ENCODE data around the gene UBE2D2. TPM values are rescaled to one million over a fixed set of nuclear protein-coding genes. Genes with fewer than 3 reads are reported as not detected.

UBE2D2 gene
- total RNA-seq, 2 experiments from 2014 or later, result 145 to 239 TPM

GRCh38 chr5:139657363-139658321 lies 96.5 kb downstream of the UBE2D2 start:
- DNase-seq (ENCODE audit: low spot score), result no peak
- Histone ChIP-seq H3K79me2 (ENCODE audit: insufficient read depth, low read depth, low read length) (peaks cover 95% of the 10 kb centered on the region), H3K4me3 (ENCODE audit: low read depth, low read length, poor library complexity, severe bottlenecking) (peak overlapping the region; percentile 45), H3K4me1 (ENCODE audit: insufficient read depth, low read length, poor library complexity, severe bottlenecking) (peaks cover 97% of the 10 kb centered on the region), H3K36me3 (ENCODE audit: insufficient read depth, low read length) (peaks cover 7% of the 10 kb centered on the region; the same call in 1 of the 2 replicates), H3K9me2 (ENCODE audit: insufficient read depth, low read length) (no peaks in the 10 kb centered on the region), H3K4me2 (ENCODE audit: low read length) (peak overlapping the region; percentile 77), H3K27ac (ENCODE audit: low read depth, low read length, poor library complexity, severe bottlenecking) (peak overlapping the region; percentile 33), H4K20me1 (ENCODE audit: insufficient read depth, low read length) (peaks cover 20% of the 10 kb centered on the region; the same call in 1 of the 2 replicates), H3K9me3 (ENCODE audit: low read length) (no peaks in the 10 kb centered on the region), H2AFZ (ENCODE audit: low read length) (no peak overlapping the region)
- TF ChIP-seq, protein P1, sequence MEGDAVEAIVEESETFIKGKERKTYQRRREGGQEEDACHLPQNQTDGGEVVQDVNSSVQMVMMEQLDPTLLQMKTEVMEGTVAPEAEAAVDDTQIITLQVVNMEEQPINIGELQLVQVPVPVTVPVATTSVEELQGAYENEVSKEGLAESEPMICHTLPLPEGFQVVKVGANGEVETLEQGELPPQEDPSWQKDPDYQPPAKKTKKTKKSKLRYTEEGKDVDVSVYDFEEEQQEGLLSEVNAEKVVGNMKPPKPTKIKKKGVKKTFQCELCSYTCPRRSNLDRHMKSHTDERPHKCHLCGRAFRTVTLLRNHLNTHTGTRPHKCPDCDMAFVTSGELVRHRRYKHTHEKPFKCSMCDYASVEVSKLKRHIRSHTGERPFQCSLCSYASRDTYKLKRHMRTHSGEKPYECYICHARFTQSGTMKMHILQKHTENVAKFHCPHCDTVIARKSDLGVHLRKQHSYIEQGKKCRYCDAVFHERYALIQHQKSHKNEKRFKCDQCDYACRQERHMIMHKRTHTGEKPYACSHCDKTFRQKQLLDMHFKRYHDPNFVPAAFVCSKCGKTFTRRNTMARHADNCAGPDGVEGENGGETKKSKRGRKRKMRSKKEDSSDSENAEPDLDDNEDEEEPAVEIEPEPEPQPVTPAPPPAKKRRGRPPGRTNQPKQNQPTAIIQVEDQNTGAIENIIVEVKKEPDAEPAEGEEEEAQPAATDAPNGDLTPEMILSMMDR (conservative IDR thresholded peaks at IDR 0.05; ENCODE audit: low read length), result no peak
- TF ChIP-seq EZH2phosphoT487 (IDR thresholded peaks at IDR 0.05; ENCODE audit: borderline replicate concordance, low read depth, low read length), result no peak
- ChIA-PET POLR2A (interaction anchor here (0.7 to 1.0 kb wide), 4 partner anchors 9 to 94 kb away, joined by 3 to 4 read pairs (median 3); partner anchors contain the start of gene CXXC5), CTCF (ENCODE audit: unreplicated experiment) (no interaction called here)
- intact Hi-C loops (cut with micrococcal nuclease; ENCODE audit: unreplicated experiment), result no loop called here
- no TSS peak for BruUV-seq (replicated peaks)

DNA sequence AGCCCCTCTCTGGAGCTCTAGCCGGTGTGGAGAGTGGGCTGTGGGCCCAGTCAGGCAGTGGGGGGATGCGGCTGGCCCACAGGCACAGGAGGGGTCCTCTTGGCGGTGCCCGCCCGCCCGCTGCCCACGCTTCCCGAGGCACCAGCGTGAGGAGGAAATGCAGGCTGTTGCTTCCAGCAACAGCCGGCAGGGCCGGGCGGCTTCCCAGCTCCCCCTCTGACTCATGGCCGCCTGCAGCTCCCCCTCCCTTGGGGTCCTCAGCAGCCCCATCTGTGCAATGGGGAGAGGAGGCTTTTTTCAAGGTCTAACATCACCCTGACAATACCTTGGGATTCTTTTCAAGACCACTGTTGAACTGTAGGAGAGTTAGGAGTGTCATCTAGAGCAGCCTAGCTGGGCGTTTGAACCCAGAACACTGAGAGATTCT lies 97.4 kb downstream of the UBE2D2 start:
- peaks cover 95% of the 10 kb centered on the region for H3K79me2 ChIP-seq (ENCODE audit: insufficient read depth, low read depth, low read length)
- CTCF ChIA-PET (ENCODE audit: unreplicated experiment), result no interaction called here

More for the DNA sequence above, 97.4 kb downstream of the UBE2D2 start:
- no peaks in the 10 kb centered on the region for H3K9me3 ChIP-seq (ENCODE audit: low read length)
- no peaks in the 10 kb centered on the region for H3K9me2 ChIP-seq (ENCODE audit: insufficient read depth, low read length)
- intact Hi-C loops (cut with micrococcal nuclease; ENCODE audit: unreplicated experiment), result no loop called here
- POLR2A ChIA-PET, result interaction anchor here (1.0 kb wide), 2 partner anchors 10 to 95 kb away, joined by 3 to 4 read pairs; partner anchors contain the start of gene CXXC5
- BruUV-seq (replicated peaks), result no TSS peak
- H3K4me1 ChIP-seq (ENCODE audit: insufficient read depth, low read length, poor library complexity, severe bottlenecking), result peaks cover 97% of the 10 kb centered on the region
- peak overlapping the region; percentile 45 for H3K4me3 ChIP-seq (ENCODE audit: low read depth, low read length, poor library complexity, severe bottlenecking)
- H3K4me2 ChIP-seq (ENCODE audit: low read length), result peak overlapping the region; percentile 77
- H2AFZ ChIP-seq (ENCODE audit: low read length), result no peak overlapping the region
- H3K27ac ChIP-seq (ENCODE audit: low read depth, low read length, poor library complexity, severe bottlenecking), result peak overlapping the region; percentile 20
- H4K20me1 ChIP-seq (ENCODE audit: insufficient read depth, low read length), result peaks cover 14% of the 10 kb centered on the region; the same call in 1 of the 2 replicates
- DNase-seq (ENCODE audit: low spot score), result no peak
- peaks cover 7% of the 10 kb centered on the region; the same call in 1 of the 2 replicates for H3K36me3 ChIP-seq (ENCODE audit: insufficient read depth, low read length)
- TF ChIP-seq, protein P1 (conservative IDR thresholded peaks at IDR 0.05; ENCODE audit: low read length), result no peak
- no peak for TF ChIP-seq EZH2phosphoT487 (IDR thresholded peaks at IDR 0.05; ENCODE audit: borderline replicate concordance, low read depth, low read length)
